WI38 (cell line): ENCODE results near the gene ANAPC5.

Source experiments
- H3K4me3 ChIP-seq: 2 replicates; pipeline ENCODE4 v1.5.1; 2011; ENCODE audit warnings: low read depth, mild to moderate bottlenecking, control low read depth, low read length
- TF ChIP-seq, protein P1 (sequence below): IDR thresholded peaks from 2 replicates; pipeline ENCODE4 v1.5.1; 2012; ENCODE audit warnings: low read depth, mild to moderate bottlenecking, control low read depth, low read length

Gene ANAPC5

DNA sequence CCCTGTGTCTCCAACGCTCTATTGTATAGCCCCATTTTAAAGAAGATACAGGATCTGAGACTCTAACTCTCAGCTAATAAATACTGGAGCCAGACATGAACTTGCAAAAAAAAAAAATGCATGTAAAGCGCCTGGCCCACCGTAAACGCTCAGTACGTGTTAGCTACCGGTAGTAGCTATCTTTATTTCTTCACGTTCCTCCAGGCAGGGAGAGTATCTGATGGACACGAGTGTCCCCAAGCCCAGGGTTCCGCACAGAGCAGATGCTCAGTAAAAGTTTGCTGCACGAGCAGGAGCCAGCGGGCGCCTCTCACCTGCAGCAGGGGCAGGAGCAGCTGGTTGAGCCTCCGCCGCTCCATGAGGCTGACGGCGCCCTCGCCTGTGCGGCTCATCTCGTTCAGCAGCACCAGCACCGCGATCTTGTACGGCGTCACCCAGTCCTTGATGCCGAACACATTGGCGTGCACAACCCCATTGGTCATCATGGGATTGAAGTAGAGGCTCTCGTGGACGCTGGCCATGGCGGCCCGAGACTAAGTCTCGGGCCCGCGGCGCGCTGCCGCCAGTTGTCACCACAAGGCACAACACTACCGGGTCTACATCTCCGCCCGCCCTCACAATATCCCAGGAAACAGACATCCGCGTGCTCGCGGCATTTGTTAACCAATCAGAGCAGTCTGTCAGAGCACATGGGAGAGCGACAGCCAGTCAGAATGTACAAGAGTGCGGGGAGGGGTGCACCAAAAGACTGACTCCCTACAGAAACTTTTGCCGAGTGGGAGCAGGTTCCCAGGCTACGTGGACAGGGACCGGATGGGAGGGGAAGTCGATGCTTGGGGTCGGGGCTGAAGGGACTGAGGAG, at the start of gene ANAPC5:
Gene ANAPC5 (minus strand): TSS at position 592 of the 862 bp plus-strand sequence. CDS start 71 bp downstream, at position 521.
- peak within 1 kb of the TSS; percentile 96 for H3K4me3 ChIP-seq

DNA sequence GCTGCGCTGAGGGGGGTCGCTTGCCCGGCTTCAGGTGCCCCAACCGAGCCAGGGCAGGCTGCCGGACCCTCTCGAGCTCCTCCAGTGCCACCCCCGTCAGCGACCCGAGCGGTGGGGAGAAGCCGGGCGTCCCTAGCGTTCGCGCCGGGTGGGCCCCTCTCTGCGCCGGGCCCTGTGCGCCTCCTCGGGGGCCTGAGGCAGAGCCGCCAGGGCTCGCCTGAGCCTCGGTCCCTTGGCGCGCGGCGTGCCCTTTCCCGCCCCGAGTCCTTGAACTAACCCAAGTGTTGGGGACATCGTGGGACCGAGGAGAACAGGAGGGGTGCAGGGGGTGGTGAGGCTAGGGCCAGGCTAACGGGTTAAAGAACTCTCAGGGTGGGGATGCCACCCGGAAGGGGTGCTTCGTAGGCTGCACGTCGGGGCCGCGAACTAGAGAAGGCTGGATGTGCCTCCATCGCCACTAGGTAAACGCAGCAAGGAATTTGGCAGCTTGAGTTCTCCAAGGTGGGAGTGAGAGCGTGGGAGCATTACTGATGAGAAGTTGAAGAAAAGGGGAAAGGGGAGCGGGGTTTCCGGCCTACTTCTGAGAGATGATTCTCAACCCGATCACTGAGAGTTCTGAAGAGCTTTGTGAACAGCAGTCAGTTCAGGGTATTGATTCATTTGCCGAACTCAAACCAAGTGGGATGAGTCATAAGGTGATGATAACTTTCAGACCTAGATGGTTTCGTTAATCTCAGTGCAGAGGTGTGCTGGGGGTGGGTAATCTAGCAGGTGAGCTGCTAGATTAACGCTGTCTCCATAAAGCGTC, 48.3 kb upstream of the ANAPC5 start:
- peak overlapping the region; percentile 90 for H3K4me3 ChIP-seq
- TF ChIP-seq, protein P1, sequence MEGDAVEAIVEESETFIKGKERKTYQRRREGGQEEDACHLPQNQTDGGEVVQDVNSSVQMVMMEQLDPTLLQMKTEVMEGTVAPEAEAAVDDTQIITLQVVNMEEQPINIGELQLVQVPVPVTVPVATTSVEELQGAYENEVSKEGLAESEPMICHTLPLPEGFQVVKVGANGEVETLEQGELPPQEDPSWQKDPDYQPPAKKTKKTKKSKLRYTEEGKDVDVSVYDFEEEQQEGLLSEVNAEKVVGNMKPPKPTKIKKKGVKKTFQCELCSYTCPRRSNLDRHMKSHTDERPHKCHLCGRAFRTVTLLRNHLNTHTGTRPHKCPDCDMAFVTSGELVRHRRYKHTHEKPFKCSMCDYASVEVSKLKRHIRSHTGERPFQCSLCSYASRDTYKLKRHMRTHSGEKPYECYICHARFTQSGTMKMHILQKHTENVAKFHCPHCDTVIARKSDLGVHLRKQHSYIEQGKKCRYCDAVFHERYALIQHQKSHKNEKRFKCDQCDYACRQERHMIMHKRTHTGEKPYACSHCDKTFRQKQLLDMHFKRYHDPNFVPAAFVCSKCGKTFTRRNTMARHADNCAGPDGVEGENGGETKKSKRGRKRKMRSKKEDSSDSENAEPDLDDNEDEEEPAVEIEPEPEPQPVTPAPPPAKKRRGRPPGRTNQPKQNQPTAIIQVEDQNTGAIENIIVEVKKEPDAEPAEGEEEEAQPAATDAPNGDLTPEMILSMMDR: no peak

More for the DNA sequence above, at the start of gene ANAPC5:
- TF ChIP-seq, protein P1: no peak

DNA sequence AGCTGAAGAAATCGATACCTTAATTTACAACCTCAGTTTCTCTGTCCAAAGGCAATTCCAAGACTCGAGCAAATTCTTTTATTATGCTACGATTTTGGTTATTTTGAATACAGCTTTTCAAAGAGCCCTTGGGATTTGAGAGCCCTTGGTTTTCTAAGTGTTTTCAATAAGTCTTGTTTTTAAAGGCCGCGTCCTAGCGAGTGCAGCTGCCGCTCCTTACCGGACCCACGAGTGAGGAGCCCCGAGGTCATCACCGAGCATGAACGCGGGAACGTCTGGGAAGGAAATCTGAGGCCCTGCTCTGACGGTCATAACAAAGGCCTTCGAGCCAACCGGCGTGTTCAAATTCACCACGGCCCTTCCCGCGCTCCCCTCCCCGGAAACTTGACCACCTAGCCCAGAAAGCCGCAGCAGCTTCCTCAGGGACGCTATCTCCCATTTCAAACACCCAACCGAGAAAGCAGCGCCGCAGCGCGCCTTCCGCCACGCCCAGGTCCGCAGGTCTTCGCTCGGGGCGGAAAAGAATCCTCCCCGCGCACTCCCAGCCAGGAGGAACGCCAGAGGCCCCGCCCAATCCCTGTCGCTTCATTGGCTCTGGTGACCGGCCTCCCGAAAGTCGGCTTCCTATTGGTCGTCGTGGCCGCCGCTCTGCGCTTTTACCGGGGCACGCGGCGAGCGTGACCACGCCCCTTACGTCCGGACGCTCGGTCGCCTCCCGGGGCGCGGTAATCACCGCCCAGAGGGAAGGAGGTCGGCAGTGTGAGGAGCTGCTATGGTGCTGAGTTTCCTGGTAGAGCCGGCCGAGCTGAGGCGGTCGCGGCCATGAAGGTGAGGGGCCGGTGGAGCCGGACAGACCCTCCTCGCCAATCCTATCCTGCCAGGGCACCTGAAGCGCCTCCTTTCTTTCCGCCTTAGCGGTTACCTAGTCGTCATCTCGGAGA, 47.5 kb upstream of the ANAPC5 start, which contains the start of gene RNF34:
Gene RNF34 (plus strand): TSS at position 728 of the 941 bp plus-strand sequence. CDS start 95 bp downstream, at position 823.
- TF ChIP-seq, protein P1: no peak
- peak within 1 kb of the TSS; percentile 90 for H3K4me3 ChIP-seq

- no peak overlapping the region for H3K4me3 ChIP-seq
- TF ChIP-seq, protein P1: no peak
Observed at GRCh38 chr12:121398355-121398754, 46.1 kb upstream of the ANAPC5 start.

GRCh38 chr12:121397521-121397920, 45.3 kb upstream of the ANAPC5 start:
- H3K4me3 ChIP-seq: no peak overlapping the region
- TF ChIP-seq, protein P1: no peak

DNA sequence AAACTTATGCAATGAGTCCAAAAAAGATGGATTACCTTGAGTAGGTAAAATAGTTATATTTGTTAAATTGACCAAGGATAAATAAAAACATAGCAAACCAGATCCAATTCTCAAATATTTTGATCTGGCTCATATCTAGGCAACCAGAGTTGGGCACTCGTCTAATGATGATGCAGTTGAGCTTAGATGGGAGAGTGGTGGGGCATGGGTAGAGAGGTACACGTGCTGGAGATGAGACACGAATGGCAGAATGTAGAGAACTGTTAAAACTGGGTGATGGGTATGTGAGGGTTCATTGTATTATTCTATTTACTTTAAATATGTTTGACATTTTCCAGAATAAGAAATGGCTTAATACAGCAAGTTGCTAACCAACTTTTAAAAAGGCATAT, 40.1 kb upstream of the ANAPC5 start:
- TF ChIP-seq, protein P1: no peak
- H3K4me3 ChIP-seq: no peak overlapping the region
